Loucy (cell line): ENCODE results near the gene ARHGAP26.

Source experiments
- H2AFZ ChIP-seq: fragments of 200-600 bp; sonication (generic); 2 replicates; pipeline ENCODE4 v1.6.0; 2016; ENCODE audit warnings: antibody characterized with exemption, mild to moderate bottlenecking, low read length, moderate library complexity
- H3F3A ChIP-seq: fragments of 200-600 bp; 2 replicates; pipeline ENCODE4 v1.6.0; 2016; ENCODE audit warnings: antibody characterized with exemption, low read depth, mild to moderate bottlenecking
- H3K27me3 ChIP-seq: fragments of 200-600 bp; sonication (generic); 2 replicates; pipeline ENCODE4 v1.6.1; 2014; ENCODE audit warnings: low read length, mild to moderate bottlenecking; ENCODE audit not compliant: insufficient read depth, poor library complexity, severe bottlenecking
- H3K36me3 ChIP-seq: fragments of 200-600 bp; sonication (generic); 2 replicates; pipeline ENCODE4 v1.6.1; 2016; ENCODE audit warnings: low read length; ENCODE audit not compliant: insufficient read depth
- H3K4me1 ChIP-seq: fragments of 200-600 bp; sonication (generic); 2 replicates; pipeline ENCODE4 v1.5.1; 2014; ENCODE audit warnings: low read length, mild to moderate bottlenecking; ENCODE audit not compliant: insufficient read depth, poor library complexity, severe bottlenecking
- H3K4me2 ChIP-seq: fragments of 200-600 bp; sonication (generic); 2 replicates; pipeline ENCODE4 v1.6.0; 2014; ENCODE audit warnings: antibody characterized with exemption, low read length, low read depth, mild to moderate bottlenecking; ENCODE audit not compliant: poor library complexity, severe bottlenecking
- H3K4me3 ChIP-seq: fragments of 200-600 bp; sonication (generic); 2 replicates; pipeline ENCODE4 v1.5.1; 2014; ENCODE audit warnings: low read length, mild to moderate bottlenecking, mixed read lengths; ENCODE audit not compliant: poor library complexity, severe bottlenecking
- H3K79me2 ChIP-seq: fragments of 200-600 bp; sonication (generic); 2 replicates; pipeline ENCODE4 v1.6.1; 2014; ENCODE audit warnings: low read length; ENCODE audit not compliant: insufficient read depth
- H3K9ac ChIP-seq: fragments of 200-600 bp; sonication (generic); 2 replicates; pipeline ENCODE4 v1.6.0; 2014; ENCODE audit warnings: mild to moderate bottlenecking, low read depth, low read length, moderate library complexity; ENCODE audit not compliant: poor library complexity, severe bottlenecking
- H3K9me2 ChIP-seq: fragments of 200-600 bp; sonication (generic); replicated peaks from 2 replicates; pipeline ENCODE4 v1.6.1; 2016; ENCODE audit warnings: low read depth, low read length, mixed read lengths
- H3K9me3 ChIP-seq: fragments of 200-600 bp; sonication (generic); 2 replicates; pipeline ENCODE4 v1.6.1; 2014; ENCODE audit warnings: mild to moderate bottlenecking, antibody characterized with exemption, low read length, low read depth; ENCODE audit not compliant: insufficient read depth
- H4K20me1 ChIP-seq: fragments of 200-600 bp; sonication (generic); 2 replicates; pipeline ENCODE4 v1.6.0; 2014; ENCODE audit warnings: antibody characterized with exemption, low read length, mild to moderate bottlenecking; ENCODE audit not compliant: insufficient read depth, poor library complexity, severe bottlenecking
- EZH2phosphoT487 ChIP-seq: fragments of 200-600 bp; IDR thresholded peaks from 2 replicates; pipeline ENCODE4 v1.6.1; 2018; ENCODE audit warnings: antibody characterized with exemption, mild to moderate bottlenecking, moderate library complexity, borderline replicate concordance
- TF ChIP-seq, protein P1 (sequence below): fragments of 200-600 bp; sonication (generic); conservative IDR thresholded peaks from 2 replicates; pipeline ENCODE4 v1.5.1; 2014; ENCODE audit warnings: mild to moderate bottlenecking, antibody characterized with exemption, low read length

Gene ARHGAP26

GRCh38 chr5:142845954-142846398 is 75.8 kb downstream of the ARHGAP26 start:
- no peak overlapping the region for H2AFZ ChIP-seq
- no peaks in the 10 kb centered on the region for H3K9me3 ChIP-seq
- peaks cover 42% of the 10 kb centered on the region for H3K4me1 ChIP-seq
- no peaks in the 10 kb centered on the region for H3F3A ChIP-seq
- no peaks in the 10 kb centered on the region for H3K9me2 ChIP-seq
- peaks cover 23% of the 10 kb centered on the region for H3K79me2 ChIP-seq
- H3K36me3 ChIP-seq, result no peaks in the 10 kb centered on the region
- H4K20me1 ChIP-seq, result no peaks in the 10 kb centered on the region
- H3K4me2 ChIP-seq, result peak overlapping the region; percentile 53
- H3K9ac ChIP-seq, result peak overlapping the region; percentile 31
- TF ChIP-seq, protein P1, sequence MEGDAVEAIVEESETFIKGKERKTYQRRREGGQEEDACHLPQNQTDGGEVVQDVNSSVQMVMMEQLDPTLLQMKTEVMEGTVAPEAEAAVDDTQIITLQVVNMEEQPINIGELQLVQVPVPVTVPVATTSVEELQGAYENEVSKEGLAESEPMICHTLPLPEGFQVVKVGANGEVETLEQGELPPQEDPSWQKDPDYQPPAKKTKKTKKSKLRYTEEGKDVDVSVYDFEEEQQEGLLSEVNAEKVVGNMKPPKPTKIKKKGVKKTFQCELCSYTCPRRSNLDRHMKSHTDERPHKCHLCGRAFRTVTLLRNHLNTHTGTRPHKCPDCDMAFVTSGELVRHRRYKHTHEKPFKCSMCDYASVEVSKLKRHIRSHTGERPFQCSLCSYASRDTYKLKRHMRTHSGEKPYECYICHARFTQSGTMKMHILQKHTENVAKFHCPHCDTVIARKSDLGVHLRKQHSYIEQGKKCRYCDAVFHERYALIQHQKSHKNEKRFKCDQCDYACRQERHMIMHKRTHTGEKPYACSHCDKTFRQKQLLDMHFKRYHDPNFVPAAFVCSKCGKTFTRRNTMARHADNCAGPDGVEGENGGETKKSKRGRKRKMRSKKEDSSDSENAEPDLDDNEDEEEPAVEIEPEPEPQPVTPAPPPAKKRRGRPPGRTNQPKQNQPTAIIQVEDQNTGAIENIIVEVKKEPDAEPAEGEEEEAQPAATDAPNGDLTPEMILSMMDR, result no peak
- no peak for TF ChIP-seq EZH2phosphoT487
- H3K27me3 ChIP-seq, result no peaks in the 10 kb centered on the region
- H3K4me3 ChIP-seq, result no peak overlapping the region

DNA sequence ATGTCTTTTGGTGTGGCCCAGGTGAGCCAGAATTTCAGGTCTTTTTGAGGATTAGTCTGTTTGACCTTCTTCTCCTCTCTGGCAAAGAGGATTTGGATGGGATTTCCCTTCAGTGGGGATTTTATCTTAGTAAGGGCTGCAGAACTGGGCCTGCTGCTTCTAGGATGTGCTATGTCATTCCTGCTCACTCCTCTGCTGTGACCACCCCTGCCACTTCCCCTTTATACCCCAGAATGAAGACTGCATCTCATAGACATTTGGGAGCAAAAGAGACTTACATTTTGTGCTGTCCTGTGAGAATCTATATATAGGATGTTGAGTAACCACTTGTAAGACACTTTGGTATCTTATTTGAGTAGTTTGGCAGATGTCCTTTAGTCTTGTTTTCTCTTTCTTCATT is 76.2 kb downstream of the ARHGAP26 start:
- Histone ChIP-seq H2AFZ (no peak overlapping the region), H3K9me2 (no peaks in the 10 kb centered on the region), H3K4me3 (no peak overlapping the region), H3K4me1 (peaks cover 42% of the 10 kb centered on the region), H4K20me1 (no peaks in the 10 kb centered on the region), H3K79me2 (peaks cover 23% of the 10 kb centered on the region), H3K4me2 (peak overlapping the region; percentile 53), H3K36me3 (no peaks in the 10 kb centered on the region), H3K9me3 (no peaks in the 10 kb centered on the region), H3F3A (no peaks in the 10 kb centered on the region), H3K9ac (peak overlapping the region; percentile 31), H3K27me3 (no peaks in the 10 kb centered on the region)
- TF ChIP-seq EZH2phosphoT487, result no peak
- TF ChIP-seq, protein P1, result no peak

GRCh38 chr5:142847898-142848790 is 78.0 kb downstream of the ARHGAP26 start:
- Histone ChIP-seq H3K4me3 (no peak overlapping the region), H3K4me2 (no peak overlapping the region), H3K9me3 (no peaks in the 10 kb centered on the region), H4K20me1 (no peaks in the 10 kb centered on the region), H3K27me3 (no peaks in the 10 kb centered on the region), H3K9me2 (no peaks in the 10 kb centered on the region), H2AFZ (no peak overlapping the region), H3K79me2 (peaks cover 29% of the 10 kb centered on the region), H3F3A (no peaks in the 10 kb centered on the region), H3K4me1 (peaks cover 42% of the 10 kb centered on the region), H3K9ac (no peak overlapping the region), H3K36me3 (no peaks in the 10 kb centered on the region)
- no peak for TF ChIP-seq EZH2phosphoT487
- TF ChIP-seq, protein P1, result no peak
